Gastroesophageal sphincter (tissue), 3 donors: ENCODE results near the gene BRWD1.

Experiments used
- EP300 ChIP-seq: sonication (generic); formaldehyde crosslinking; IDR thresholded peaks from one replicate; pipeline ENCODE4 v1.6.1; 2017; ENCODE audit warnings: antibody characterized with exemption, mild to moderate bottlenecking
- POLR2A ChIP-seq, 2 donors: fragments of 450-650 bp; IDR thresholded peaks; one replicate each; pipeline ENCODE4 v1.6.1; 2017; ENCODE audit warnings: antibody characterized with exemption in 2 of 2, mild to moderate bottlenecking in 2 of 2, moderate library complexity in 1 of 2
- POLR2AphosphoS5 ChIP-seq: sonication (generic); formaldehyde crosslinking; IDR thresholded peaks from one replicate; pipeline ENCODE4 v1.6.1; 2017; ENCODE audit warnings: antibody characterized with exemption
- TF ChIP-seq, protein P1 (sequence below), 4 experiments: fragments of 200-600 bp in 2 of 4; fragments of 450-650 bp in 2 of 4; sonication (generic) in 1 of 4; IDR thresholded peaks; one replicate each; pipeline ENCODE4 v1.5.1; 2017 to 2019; ENCODE audit warnings: antibody characterized with exemption in 4 of 4, mild to moderate bottlenecking in 2 of 4, moderate library complexity in 2 of 4

DNA sequence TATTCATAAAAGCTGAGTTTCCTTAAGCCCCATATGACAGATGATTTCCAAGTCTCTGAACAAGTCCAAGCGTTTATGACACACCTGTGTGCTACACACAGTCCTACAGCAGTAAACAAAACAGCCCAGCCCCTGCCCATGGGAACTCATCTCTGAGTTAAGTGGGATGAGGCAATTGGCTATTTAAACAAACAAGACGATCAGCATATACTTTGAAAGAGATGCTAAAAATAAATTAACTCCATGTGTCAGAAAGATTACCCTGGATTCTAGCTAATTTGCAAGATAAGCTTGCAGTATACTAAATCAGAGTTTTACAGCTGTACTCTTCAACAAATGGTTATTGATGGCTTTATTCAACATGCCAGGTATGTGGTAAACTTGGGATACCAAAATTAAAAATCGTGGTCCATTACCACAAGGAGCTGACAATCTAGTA is 137.1 kb downstream of the BRWD1 start:
- TF ChIP-seq POLR2A (IDR thresholded peaks at IDR 0.05) (no peak), EP300 (no peak), POLR2AphosphoS5 (no peak)
- TF ChIP-seq, protein P1, sequence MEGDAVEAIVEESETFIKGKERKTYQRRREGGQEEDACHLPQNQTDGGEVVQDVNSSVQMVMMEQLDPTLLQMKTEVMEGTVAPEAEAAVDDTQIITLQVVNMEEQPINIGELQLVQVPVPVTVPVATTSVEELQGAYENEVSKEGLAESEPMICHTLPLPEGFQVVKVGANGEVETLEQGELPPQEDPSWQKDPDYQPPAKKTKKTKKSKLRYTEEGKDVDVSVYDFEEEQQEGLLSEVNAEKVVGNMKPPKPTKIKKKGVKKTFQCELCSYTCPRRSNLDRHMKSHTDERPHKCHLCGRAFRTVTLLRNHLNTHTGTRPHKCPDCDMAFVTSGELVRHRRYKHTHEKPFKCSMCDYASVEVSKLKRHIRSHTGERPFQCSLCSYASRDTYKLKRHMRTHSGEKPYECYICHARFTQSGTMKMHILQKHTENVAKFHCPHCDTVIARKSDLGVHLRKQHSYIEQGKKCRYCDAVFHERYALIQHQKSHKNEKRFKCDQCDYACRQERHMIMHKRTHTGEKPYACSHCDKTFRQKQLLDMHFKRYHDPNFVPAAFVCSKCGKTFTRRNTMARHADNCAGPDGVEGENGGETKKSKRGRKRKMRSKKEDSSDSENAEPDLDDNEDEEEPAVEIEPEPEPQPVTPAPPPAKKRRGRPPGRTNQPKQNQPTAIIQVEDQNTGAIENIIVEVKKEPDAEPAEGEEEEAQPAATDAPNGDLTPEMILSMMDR (IDR thresholded peaks at IDR 0.05): no peak
